GM19328 (cell line): ENCODE measurements around the gene ZFP69B.
"Not testable (repeated sequence)": the region's sequence is repeated elsewhere in the genome, so short reads cannot be mapped to it uniquely, and the experiment has no call there.

ENCODE experiments used
- ATAC-seq: cut with Tn5 transposase; IDR thresholded peaks from one replicate; pipeline ENCODE4 v1.9.1; 2021; ENCODE audit warnings: mild to moderate bottlenecking, moderate library complexity; ENCODE audit not compliant: unreplicated experiment

ZFP69B gene

DNA sequence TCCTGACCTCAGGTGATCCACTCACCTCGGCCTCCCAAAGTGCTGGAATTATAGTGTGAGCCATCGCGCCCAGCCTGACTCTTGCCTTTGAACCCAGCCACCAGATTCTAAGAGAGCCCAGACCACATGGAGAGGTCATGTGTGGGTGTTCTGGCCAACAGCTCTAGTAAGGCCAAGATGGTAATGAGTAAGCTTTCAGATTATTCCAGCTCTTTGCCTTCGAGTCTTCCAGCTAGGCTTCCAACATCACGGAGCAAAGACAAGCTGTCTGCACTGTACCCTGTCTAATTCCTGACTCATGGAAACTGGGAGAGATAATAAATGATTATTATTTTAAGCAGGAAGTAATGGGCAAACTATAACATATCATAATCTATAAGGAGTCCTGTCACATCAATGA is 14.8 kb upstream of the ZFP69B start:
- no peak for ATAC-seq

DNA sequence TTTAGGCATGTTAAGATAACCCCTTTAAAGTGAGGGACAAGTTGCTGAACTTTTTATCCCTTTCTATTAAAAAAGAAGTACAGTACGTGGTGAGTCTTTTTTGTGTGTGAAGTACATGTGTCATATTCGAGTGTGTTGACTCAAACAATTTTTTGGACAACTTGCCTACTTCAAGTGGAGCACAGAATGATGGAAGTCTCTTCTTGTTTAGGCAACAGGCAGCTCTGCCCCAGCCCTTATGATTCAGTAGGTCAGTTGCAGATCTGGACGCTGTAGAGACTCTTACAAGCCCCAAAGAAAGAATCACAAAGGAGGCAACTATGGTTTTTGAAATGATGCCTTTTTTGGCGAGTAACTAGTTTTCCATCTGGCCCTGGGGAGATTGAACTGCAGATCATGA is 14.4 kb upstream of the ZFP69B start:
- no peak for ATAC-seq

DNA sequence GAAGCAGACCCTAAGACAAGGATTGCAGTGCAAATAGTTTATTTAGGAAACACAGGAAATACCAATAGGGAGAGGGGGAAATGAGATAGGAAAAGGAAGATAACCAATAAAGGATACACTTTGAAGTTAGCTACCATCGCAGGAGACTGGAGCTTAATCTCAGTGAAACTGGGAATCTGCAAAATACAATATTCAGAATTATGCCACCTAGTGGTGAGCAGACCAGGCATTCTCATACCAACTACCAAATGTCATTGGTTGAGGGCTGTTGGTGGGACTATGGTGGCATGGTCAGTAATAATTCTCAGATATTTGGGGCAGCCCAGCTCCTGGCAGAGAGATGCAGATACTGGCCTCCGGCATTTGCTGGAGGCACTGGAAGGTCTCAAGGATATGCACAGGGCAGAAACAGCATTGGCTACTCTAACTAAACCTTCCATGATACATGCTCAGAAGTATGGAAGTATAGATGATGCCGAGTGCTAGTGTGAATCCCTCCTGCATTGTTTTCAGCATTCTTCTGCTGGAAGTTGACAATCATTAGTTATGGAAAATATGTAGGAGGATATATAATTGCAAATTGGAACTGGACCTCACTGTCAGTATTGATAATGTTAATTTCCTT is 11.8 kb upstream of the ZFP69B start:
- no peak for ATAC-seq

DNA sequence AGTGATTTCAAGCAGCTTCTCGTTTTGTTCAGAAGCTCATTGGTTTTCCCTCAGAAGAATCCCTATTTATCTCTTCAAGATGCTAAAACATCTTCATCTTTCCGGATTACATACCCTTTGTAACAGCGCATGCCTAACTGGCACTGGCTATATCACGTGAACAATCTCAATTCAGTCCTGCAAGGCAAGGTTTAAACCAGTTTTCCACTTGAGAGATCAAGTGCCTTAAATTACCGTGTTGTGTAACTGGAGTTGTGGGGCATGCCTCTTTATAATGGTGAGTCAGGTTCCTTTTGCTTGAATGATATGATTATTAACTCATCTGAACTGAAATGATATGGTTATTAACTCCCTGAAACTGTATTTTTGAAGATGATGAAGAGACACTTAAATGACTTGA is 11.0 kb upstream of the ZFP69B start:
- no peak for ATAC-seq

DNA sequence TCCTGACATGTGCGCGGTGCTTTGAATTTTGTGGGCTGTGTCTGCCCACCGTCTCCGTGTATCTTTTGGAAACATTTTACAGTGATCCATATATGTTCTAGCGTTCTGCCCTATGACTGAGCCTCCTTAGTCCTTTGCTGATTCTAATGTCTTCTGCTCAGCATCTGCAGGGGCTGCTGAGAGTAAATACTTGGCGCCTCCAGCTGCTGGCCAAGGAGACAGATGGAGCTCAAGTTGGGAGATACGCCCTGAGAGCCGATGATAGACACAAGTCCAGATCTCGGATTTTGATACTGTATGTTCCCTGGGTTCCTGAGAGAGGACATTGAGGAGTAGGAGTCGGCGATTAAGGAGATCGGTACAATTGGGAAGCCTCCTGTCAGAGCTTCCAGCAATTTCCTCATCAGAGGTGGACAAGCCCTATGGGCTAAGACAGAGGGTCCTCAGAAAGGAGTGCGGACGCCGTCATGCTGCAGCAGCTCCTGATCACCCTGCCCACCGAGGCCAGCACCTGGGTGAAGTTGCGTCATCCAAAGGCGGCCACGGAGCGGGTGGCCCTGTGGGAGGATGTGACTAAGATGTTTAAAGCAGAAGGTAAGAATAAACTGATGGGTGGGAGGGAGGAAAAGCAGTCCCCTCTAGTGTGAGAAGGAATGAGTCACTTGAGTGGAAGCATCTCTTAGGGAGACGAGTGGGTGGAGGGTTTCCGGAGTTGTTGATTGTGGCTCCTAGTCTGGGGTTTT is 390 bp downstream of the ZFP69B start:
- ATAC-seq = peak; percentile 21

DNA sequence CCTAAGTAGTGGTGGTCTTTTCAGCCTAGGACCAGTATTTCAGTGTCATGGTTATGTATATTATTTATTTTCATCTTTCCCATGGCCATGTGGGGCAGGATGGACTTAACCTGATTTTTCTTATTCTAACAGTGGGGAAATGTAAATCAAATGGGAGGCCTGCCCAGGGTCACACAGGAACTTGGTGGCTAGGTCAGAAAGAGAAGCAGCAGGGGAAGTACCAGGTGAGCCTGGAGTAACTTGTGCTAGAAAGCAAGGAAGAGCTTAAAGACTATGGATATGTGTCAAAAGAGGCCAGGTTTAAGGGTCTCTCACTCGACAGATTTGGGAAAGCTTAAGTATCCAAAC is 936 bp downstream of the ZFP69B start:
- no peak for ATAC-seq

DNA sequence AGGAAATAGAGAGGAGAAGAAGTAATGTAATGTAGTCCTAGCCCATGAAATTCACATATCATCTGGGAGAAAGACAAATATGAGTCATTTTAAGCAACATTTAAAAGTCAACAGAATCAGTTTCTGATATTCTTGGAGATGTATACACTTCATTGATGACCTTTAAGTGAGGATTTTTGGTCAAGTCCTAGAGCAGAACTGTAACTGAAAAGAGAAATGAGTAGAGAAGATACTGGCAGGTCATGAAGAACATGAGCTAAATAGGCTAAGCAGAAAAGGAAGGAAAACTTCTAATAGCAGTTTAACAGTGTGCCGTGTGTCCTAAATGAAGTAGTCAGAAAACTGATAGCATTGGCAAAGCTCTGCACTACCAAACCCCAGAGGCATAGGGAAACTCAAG is 4.6 kb downstream of the ZFP69B start:
- no peak for ATAC-seq

DNA sequence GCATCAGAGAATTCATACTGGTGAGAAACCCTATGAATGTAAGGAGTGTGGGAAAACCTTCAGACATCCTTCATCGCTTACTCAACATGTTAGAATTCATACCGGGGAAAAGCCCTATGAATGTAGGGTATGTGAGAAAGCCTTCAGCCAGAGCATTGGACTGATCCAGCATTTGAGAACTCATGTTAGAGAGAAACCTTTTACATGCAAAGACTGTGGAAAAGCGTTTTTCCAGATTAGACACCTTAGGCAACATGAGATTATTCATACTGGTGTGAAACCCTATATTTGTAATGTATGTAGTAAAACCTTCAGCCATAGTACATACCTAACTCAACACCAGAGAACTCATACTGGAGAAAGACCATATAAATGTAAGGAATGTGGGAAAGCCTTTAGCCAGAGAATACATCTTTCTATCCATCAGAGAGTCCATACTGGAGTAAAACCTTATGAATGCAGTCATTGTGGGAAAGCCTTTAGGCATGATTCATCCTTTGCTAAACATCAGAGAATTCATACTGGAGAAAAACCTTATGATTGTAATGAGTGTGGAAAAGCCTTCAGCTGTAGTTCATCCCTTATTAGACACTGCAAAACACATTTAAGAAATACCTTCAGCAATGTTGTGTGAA is 12.8 kb downstream of the ZFP69B start:
- no peak for ATAC-seq

DNA sequence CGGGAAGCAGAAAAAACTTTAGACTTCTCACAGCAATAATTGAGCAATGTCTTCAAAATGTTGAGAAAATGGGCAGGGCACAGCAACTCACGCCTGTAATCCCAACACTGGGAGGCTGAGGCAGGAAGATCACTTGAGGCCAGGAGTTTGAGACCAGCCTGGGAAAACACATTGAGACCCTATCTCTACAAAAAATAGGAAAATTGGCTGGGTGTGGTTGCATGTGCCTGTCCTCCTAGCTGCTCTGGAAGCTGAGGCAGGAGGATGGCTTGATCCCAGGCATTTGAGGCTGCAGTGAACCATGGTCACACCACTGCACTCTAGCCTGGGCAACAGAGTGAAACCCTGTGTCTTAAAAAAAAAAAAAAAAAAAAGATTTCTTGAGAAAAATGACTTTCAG is 19.1 kb downstream of the ZFP69B start:
- ATAC-seq = no peak

DNA sequence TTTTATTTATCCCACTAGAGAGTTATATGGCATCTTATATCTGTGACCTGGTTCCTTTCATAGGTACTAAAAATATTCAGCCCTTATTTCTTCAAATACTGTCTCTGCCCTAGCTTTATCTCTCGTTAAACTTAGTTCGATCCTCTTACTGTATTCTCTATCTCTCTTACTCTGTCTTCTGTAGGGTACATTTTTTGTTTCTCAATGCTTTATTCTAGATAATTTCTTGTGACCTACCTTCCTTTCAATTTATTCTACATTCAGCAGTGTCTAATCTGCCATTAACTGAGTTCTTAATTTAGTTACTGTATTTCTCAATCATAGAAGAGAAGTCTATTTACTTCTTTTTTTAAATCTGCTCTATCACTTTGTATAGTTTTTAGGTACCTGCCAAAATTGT is 25.0 kb downstream of the ZFP69B start:
- no peak for ATAC-seq

DNA sequence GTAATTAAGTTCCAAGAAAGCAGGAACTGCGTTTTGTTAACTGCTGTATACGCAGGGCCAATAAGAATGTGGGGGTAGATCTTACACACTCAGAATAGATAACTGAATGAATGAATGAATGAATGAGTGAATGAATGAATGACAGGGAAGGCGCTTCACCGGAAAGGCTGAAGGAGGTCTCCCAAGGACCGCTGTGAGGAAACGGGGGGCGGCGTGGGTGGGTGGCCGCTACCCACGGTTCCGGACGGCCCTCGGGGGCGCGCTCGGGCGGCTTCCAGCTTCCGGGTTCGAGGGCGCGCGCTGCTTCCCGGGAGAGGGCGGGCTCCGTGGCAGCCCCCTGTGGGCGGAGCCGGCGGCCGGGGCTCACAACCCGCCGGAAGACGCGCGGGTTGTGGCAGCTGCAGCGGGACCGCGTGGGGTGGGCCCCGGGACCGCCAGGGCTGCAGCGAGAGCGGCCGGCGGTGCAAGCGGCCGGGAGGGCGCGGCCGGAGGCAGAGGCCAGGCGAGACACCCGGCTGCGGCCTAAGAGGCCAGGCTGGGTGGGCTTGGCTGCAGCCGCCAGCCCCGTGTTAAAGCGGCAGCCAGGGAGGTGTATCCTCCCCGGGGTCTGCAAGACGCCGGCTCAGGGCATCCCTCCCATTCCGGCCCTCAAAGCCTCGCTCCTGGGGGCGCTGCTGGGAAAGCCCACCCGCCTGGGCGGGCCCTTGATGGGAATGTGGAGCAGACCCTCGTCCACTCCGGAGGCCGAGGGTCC is 26.8 kb downstream of the ZFP69B start, which contains the start of gene ZFP69:
Gene ZFP69 (plus strand): TSS at position 367 of the 754 bp plus-strand sequence. CDS start 2,072 bp downstream, outside the sequence.
- ATAC-seq = no peak

DNA sequence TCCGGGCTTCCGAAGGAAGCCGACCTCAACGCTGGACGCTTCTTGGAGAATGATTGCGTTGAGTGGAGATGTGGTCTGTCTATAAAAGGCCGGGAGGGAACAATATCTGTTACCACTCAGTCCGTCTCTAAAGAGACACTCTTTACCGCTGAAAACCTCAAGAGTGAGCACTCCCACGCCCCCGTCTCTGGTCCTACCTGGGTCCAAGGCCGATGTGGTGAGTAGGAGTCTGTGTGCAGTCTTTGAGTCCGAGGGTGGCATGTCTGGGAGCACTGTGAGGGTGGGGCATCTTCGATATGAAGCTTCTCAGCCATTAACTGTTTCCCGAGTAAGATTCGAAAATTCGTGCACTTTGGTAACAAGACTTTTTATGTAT is 27.4 kb downstream of the ZFP69B start:
- ATAC-seq = no peak

DNA sequence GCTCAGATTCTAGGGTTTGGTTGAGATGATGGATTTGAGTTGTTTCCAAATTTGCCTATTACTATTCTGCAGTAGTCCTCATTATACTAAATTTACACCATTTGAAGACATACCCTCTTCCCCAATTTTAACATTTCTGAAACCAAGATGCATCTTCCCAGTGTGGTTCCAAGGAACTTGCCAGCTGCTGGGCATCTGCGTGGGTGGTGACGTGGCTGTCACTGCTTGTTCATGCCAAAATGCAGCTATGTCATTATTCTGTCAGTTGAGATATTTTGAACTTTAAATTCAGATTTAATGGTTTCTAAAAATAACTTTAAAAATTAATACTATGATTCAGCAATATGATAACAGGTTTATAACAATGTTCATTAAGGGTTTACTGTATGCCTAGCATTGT is 28.0 kb downstream of the ZFP69B start:
- ATAC-seq = no peak

DNA sequence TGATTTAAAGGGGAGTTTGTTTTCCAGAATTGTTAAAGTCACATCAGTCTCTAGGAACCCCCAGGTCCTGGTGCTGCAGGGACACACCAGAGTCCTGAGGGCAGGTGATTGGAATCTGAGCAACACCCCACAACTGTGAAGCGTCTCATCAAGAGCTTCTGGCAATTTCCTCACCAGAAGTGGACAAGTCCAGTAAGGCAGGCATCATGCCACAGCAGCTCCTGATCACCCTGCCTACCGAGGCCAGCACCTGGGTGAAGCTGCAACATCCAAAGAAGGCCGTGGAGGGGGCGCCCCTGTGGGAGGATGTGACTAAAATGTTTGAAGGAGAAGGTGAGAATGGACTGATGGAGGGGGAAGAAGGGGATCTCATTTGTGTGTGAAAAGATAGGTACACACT is 28.9 kb downstream of the ZFP69B start:
- no peak for ATAC-seq

DNA sequence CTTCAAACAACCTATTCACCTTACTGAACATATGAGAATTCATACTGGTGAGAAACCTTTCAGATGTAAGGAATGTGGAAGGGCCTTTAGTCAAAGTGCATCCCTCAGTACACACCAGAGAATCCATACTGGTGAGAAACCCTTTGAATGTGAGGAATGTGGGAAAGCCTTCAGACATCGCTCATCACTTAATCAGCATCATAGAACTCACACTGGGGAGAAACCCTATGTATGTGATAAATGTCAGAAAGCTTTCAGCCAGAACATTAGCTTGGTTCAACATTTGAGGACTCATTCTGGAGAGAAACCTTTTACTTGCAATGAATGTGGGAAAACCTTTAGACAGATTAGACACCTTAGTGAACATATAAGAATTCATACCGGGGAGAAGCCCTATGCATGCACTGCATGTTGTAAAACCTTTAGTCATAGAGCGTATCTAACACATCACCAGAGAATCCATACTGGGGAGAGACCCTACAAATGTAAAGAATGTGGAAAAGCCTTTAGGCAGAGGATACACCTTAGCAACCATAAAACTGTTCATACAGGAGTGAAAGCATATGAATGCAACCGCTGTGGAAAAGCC is 45.1 kb downstream of the ZFP69B start:
- ATAC-seq = no peak

DNA sequence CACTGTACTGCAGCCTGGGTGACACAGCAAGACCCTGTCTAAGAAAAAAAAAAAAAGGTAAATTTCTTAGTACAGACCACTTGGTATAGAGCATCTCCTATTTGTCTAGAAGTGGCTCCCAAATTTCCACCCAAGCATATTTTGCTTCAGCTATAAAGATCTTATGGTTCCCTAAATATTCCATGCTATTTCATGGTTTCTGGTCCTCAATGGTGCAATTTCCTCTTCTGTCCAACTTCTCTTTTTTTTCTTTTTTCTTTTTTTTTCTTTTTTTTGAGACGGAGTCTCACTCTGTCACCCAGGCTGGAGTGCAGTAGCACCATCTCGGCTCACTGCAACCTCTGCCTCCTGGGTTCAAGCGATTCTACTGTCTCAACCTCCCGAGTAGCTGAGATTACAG is 52.4 kb downstream of the ZFP69B start:
- not testable (repeated sequence) for ATAC-seq

DNA sequence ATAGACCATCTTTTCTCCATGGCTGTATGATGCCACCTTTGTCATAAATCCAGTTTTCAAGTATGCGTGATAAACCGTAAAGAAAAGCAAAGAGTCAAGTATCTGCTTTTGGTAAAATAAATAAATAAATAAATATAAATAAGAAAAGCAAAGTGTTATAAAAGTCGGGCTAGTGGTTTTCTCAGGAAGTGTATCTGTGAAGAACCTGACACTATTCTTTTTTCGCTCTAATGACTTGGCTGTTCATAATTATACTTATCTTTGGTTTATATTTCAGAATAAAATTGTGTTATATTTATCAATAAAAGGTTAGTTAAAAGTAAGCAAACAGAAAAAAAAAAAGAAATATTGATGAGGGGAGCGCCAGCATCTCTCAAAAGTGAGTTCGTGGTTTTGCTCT is 57.7 kb downstream of the ZFP69B start:
- ATAC-seq = no peak

DNA sequence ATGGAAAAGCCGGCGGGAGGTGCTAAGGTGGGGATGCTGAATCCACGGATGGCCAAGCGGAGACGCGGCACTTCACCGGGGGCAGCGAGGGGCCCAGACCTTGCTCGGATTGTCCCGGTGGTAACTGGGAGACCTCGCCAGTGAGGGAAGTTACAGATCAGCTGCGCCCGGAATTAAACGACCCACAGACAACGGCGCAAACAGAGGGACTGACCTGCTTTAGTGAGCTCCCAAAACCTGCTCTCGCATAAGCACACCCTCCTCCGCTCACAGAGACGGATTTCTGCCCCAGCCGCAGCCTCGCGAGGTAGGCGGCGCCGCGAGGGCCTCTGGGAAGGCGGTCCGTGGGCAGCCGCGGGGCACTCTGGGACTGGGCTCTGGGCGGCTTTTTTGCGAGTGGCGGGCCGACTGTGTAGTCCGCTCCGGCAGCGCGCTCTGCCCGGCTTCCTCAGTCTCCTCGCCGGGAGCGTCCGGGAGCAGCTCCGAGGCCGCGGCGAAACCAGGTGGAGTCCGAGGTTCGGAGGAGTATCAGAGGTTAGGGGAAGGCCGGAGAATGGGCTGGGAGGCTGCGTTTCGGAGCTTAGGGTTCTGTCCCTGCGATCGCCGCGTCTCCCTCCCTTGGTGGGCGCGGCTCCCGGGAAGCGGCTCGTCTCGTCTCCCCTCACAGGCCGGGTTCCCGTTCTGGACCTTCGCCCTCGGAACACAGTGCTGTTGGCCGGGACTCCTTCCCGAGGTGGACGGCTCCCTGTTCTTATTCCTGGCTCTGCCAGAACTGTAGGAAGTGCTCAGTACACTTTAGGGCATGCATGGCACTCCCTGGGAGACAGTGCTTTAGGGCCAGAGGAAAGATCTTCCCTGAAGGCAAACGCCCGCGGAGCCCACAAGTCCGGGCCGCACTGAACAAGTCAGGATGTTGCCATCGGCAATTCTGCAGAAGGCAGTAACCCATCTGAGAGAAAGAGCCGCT is 58.4 kb downstream of the ZFP69B start, which contains the start of gene EXO5:
Gene EXO5 (plus strand): TSS at position 393 of the 967 bp plus-strand sequence. CDS start 5,778 bp downstream, outside the sequence.
- peak; percentile 91 for ATAC-seq
